Heart right ventricle (tissue), 16 donors: Measurements from ENCODE around the gene CYP3A4. TPM values are rescaled to one million over a fixed set of nuclear protein-coding genes. Genes with fewer than 3 reads are reported as not detected.

Experiments used
- ATAC-seq, 8 donors: fragments of 200-7000 bp; cut with Tn5 transposase; one replicate each; pipeline ENCODE4 v1.9.1; 2020; ENCODE audit warnings: mild to moderate bottlenecking in 8 of 8, moderate library complexity in 8 of 8, moderate number of reproducible peaks in 1 of 8
- DNase-seq, 2 donors: peaks; one replicate each; pipeline ENCODE4 v3.0.0-alpha.2; 2020
- H3K27ac ChIP-seq, 10 donors: fragments of 200-600 bp; sonication (generic) in 2 of 10; one replicate each; pipeline versions ENCODE4 v1.5.0 to v1.8.0; 2020 to 2022; ENCODE audit warnings: mild to moderate bottlenecking in 3 of 10
- H3K27me3 ChIP-seq, 7 donors: fragments of 200-600 bp; one replicate each; pipeline ENCODE4 v1.8.0; 2021 to 2022; ENCODE audit warnings: mild to moderate bottlenecking in 2 of 7
- H3K36me3 ChIP-seq, 9 donors: fragments of 200-600 bp; sonication (generic) in 1 of 9; one replicate each; pipeline versions ENCODE4 v1.5.0 to v1.8.0; 2020 to 2022; ENCODE audit warnings: mild to moderate bottlenecking in 2 of 9
- H3K4me1 ChIP-seq, 9 donors: fragments of 200-600 bp; sonication (generic) in 1 of 9; one replicate each; pipeline versions ENCODE4 v1.5.0 to v1.8.0; 2020 to 2022; ENCODE audit warnings: mild to moderate bottlenecking in 4 of 9
- H3K4me3 ChIP-seq, 10 donors: fragments of 200-600 bp; sonication (generic) in 2 of 10; one replicate each; pipeline versions ENCODE4 v1.5.0 to v1.8.0; 2020 to 2022; ENCODE audit warnings: mild to moderate bottlenecking in 7 of 10, moderate library complexity in 2 of 10
- H3K9me3 ChIP-seq, 11 donors: fragments of 200-600 bp in 10 of 11; sonication (generic) in 2 of 11; one replicate each; pipeline versions ENCODE4 v1.5.0 to v1.8.0; 2013 to 2022; ENCODE audit warnings: mild to moderate bottlenecking in 2 of 11, control low read depth in 1 of 11, moderate library complexity in 1 of 11
- CTCF ChIP-seq, 9 donors: fragments of 200-600 bp; sonication (generic) in 2 of 9; IDR thresholded peaks; one replicate each; pipeline versions ENCODE4 v1.5.0 to v1.8.0; 2021 to 2022; ENCODE audit warnings: antibody characterized with exemption in 9 of 9, mild to moderate bottlenecking in 5 of 9, moderate library complexity in 1 of 9
- WGBS, 2 donors: extraction: QIAGEN DNeasy Blood & Tissue Kit; methylation state at CpG; one replicate each; pipeline ENCODE4 v1.1.7; 2013; ENCODE audit warnings: inconsistent platforms in 1 of 2; 5-methylcytosine and 5-hydroxymethylcytosine counted together
- intact Hi-C, 10 donors: fragments of 100-400 bp; cut with DNase I; formaldehyde crosslinking; loops; one replicate each; pipeline versions ENCODE4 v1.11.1 to v1.14.2; 2022
- long read RNA-seq, 3 donors: library from polyadenylated mRNA; unstranded; transcript quantifications; one replicate each; pipeline ENCODE4 v2.0.0, GENCODE V29; 2020 to 2021
- polyA plus RNA-seq, 2 donors: library from polyadenylated mRNA; stranded (reverse); fragments of 200-250 nt; gene quantifications; one replicate each; pipeline ENCODE4 v1.2.3, GENCODE V29; 2013
- total RNA-seq, 10 donors: library from RNA; stranded (reverse); fragmentation: NEBNext Ultra II Directional in 3 of 10; extraction: Animal tissue kit (Norgen Biotek cat#: 25700) in 3 of 10; gene quantifications; one replicate each; pipeline versions ENCODE4 v1.2.1 to v1.2.4, GENCODE V29; 2021 to 2023
- donor health status: Arrhythmogenic right ventricular cardiomyopathy.
- donor health status: ischemic (EF 13 %, LVEDD 7.1; RV severe dilation, severe dysfunction).
- donor health status: healthy with polysubstance abuse.
- donor health status: DM: no; HTN: yes; CAD: no.
- donor health status: DM: no; HTN: no; CAD: no.
- donor health status: ischemic (EF 25% LVEDD 6.9; RV normal size, moderate dysfunction).
- donor health status: ischemic (EF 25% LVEDD 5.7; RV mildly dilated, moderate dysfunction).
- donor health status: healthy.
- donor health status: DM: yes; HTN: yes; CAD: no.
- donor health status: Ischemic cardiomyopathy.
- donor health status: ischemic (EF 35%, LVEDD 5.7; RV mildly dilated, moderate dysfunction).
- donor health status: nonischemic (EF 11% LVEDD 7.7; RV severe dilation, severe dysfunction).
- donor health status: DM: yes; HTN: yes; CAD: no.
- donor health status: PGD.
- donor health status: ischemic (EF 29% LVEDD 5.4; RV normal size, mild dysfunction).
- donor health status: nonischemic (EF 23%, LVEDD 6.1; RV moderate dilation, normal function).

The CYP3A4 gene
- total RNA-seq (not detected), polyA plus RNA-seq (not detected)
- long read RNA-seq, donor 1, result 0 reads
- long read RNA-seq, donor 2, result 0 reads
- long read RNA-seq, donor 3, result 0 reads

- ATAC-seq, result no peak
- H3K36me3 ChIP-seq, result no peaks in the 10 kb centered on the region
- intact Hi-C loops, result no loop called here
These were observed at the start of gene CYP3A4 for GRCh38 chr7:99784007-99784406. Gene CYP3A4, minus strand, starts transcription at chr7:99784184. Its CDS starts 103 bp downstream, at chr7:99784081.

GRCh38 chr7:99833289-99833877, 49.4 kb upstream of the CYP3A4 start:
- Histone ChIP-seq H3K4me1 (peaks cover 0 to 4% (median 0%) of the 10 kb centered on the region in 9 donors), H3K36me3 (no peaks in the 10 kb centered on the region), H3K9me3 (no peaks in the 10 kb centered on the region), H3K27ac (no peak overlapping the region), H3K4me3 (no peak overlapping the region), H3K27me3 (no peaks in the 10 kb centered on the region)
- DNase-seq, result no peak
- no peak for ATAC-seq
- TF ChIP-seq CTCF (IDR thresholded peaks at IDR 0.05), result no peak
- intact Hi-C loops, result no loop called here
- 25 to 27% methylated on average over 8 of the region's 8 CpGs for whole genome bisulfite sequencing, 2 donors

More at GRCh38 chr7:99784007-99784406, at the start of gene CYP3A4:
- Histone ChIP-seq H3K9me3 (no peaks in the 10 kb centered on the region), H3K27ac (no peak within 1 kb of the TSS), H3K27me3 (peaks cover 0 to 10% (median 0%) of the 10 kb centered on the region in 7 donors), H3K4me1 (no peaks in the 10 kb centered on the region), H3K4me3 (no peak within 1 kb of the TSS)
- TF ChIP-seq CTCF (IDR thresholded peaks at IDR 0.05), result no peak
- DNase-seq, result no peak

- peaks cover 0 to 4% (median 0%) of the 10 kb centered on the region in 9 donors for H3K4me1 ChIP-seq
- H3K36me3 ChIP-seq, result no peaks in the 10 kb centered on the region
- H3K27ac ChIP-seq, result no peak overlapping the region
- TF ChIP-seq CTCF (IDR thresholded peaks at IDR 0.05), result no peak
- peaks cover 0 to 3% (median 0%) of the 10 kb centered on the region in 7 donors for H3K27me3 ChIP-seq
- no peak overlapping the region for H3K4me3 ChIP-seq
- no peak for ATAC-seq
- no peaks in the 10 kb centered on the region for H3K9me3 ChIP-seq
- intact Hi-C loops, result no loop called here
- no peak for DNase-seq
These were observed 47.6 kb upstream of the CYP3A4 start for GRCh38 chr7:99831595-99831994.

GRCh38 chr7:99829524-99830160, 45.7 kb upstream of the CYP3A4 start:
- DNase-seq, result no peak
- Histone ChIP-seq H3K27me3 (peaks cover 0 to 4% (median 0%) of the 10 kb centered on the region in 7 donors), H3K27ac (no peak overlapping the region), H3K4me3 (no peak overlapping the region), H3K4me1 (peaks cover 0 to 4% (median 0%) of the 10 kb centered on the region in 9 donors), H3K36me3 (no peaks in the 10 kb centered on the region), H3K9me3 (no peaks in the 10 kb centered on the region)
- WGBS, 2 donors, result 89 to 97% methylated on average over 1 of the region's 1 CpG
- no peak for TF ChIP-seq CTCF (IDR thresholded peaks at IDR 0.05)
- intact Hi-C loops, result no loop called here
- ATAC-seq, result no peak
